Fibroblast of lung (primary cell): ENCODE results near the gene INTS12.

Source experiments
- EZH2 ChIP-seq: IDR thresholded peaks from 2 replicates; pipeline ENCODE4 v1.5.1; 2012; ENCODE audit warnings: low read length, control low read depth, mild to moderate bottlenecking; ENCODE audit errors: missing control alignments
- TF ChIP-seq, protein P1 (sequence below), 2 donors: IDR thresholded peaks in 1 of 2; conservative IDR thresholded peaks in 1 of 2; 1 replicate in 1 of 2; 2 replicates in 1 of 2; pipeline ENCODE4 v1.5.1; 2011 to 2012; ENCODE audit warnings: low read length in 2 of 2, control low read depth in 1 of 2, inconsistent platforms in 1 of 2, low read depth in 1 of 2, mild to moderate bottlenecking in 1 of 2

DNA sequence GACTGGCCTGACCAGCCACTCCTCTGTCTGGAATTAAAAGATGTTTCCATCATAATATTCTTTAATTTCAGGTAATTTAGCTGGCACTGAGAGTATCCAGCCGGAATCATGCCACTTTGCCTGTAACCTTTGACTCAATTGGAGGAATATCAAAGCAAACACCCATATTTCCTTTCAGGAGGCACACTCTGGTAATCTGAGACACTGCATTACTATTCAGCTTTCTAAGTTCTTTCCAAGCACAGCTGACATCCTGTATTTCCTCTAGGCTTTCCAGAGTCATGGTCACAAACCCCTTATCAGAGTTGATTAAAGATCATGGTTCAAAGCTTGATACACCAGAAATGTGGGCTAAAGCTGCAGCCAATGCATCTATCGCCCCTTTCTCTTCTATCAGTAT lies 29.3 kb downstream of the INTS12 start:
- TF ChIP-seq, protein P1, sequence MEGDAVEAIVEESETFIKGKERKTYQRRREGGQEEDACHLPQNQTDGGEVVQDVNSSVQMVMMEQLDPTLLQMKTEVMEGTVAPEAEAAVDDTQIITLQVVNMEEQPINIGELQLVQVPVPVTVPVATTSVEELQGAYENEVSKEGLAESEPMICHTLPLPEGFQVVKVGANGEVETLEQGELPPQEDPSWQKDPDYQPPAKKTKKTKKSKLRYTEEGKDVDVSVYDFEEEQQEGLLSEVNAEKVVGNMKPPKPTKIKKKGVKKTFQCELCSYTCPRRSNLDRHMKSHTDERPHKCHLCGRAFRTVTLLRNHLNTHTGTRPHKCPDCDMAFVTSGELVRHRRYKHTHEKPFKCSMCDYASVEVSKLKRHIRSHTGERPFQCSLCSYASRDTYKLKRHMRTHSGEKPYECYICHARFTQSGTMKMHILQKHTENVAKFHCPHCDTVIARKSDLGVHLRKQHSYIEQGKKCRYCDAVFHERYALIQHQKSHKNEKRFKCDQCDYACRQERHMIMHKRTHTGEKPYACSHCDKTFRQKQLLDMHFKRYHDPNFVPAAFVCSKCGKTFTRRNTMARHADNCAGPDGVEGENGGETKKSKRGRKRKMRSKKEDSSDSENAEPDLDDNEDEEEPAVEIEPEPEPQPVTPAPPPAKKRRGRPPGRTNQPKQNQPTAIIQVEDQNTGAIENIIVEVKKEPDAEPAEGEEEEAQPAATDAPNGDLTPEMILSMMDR (conservative IDR thresholded peaks at IDR 0.05 in 1 of 2, IDR thresholded peaks at IDR 0.05 in 1 of 2; ENCODE audit: low read depth in 1 of 2, low read length in 2 of 2), result no peak
- TF ChIP-seq EZH2, result no peak
